H9 (cell line): ENCODE measurements around the gene XIAP. TPM values are rescaled to one million over a fixed set of nuclear protein-coding genes. Genes with fewer than 3 reads are reported as not detected.
"Not testable (repeated sequence)": the region's sequence is repeated elsewhere in the genome, so short reads cannot be mapped to it uniquely, and the experiment has no call there.

Experiments used
- DNase-seq: peaks from one replicate; pipeline ENCODE4 v3.0.0-alpha.2; 2017
- H2AFZ ChIP-seq: one replicate; pipeline ENCODE4 v1.6.1; 2013; ENCODE audit warnings: mild to moderate bottlenecking, low read length, control low read depth, moderate library complexity
- H2AK5ac ChIP-seq: 2 replicates; pipeline ENCODE4 v1.6.1; 2013; ENCODE audit warnings: low read length, control low read depth, mixed read lengths; ENCODE audit not compliant: insufficient read length
- H2BK120ac ChIP-seq: one replicate; pipeline ENCODE4 v1.6.1; 2013; ENCODE audit warnings: low read depth, mild to moderate bottlenecking, low read length, control low read depth, inconsistent platforms; ENCODE audit not compliant: poor library complexity, severe bottlenecking
- H2BK12ac ChIP-seq: 2 replicates; pipeline ENCODE4 v1.6.1; 2013; ENCODE audit warnings: low read length, control low read depth, mixed read lengths, low read depth; ENCODE audit not compliant: insufficient read length
- H2BK15ac ChIP-seq: 2 replicates; pipeline ENCODE4 v1.6.1; 2013; ENCODE audit warnings: low read depth, low read length, control low read depth
- H2BK20ac ChIP-seq: one replicate; pipeline ENCODE4 v1.6.1; 2013; ENCODE audit warnings: low read depth, mild to moderate bottlenecking, low read length, control low read depth, inconsistent platforms; ENCODE audit not compliant: poor library complexity, severe bottlenecking
- H2BK5ac ChIP-seq: 2 replicates; pipeline ENCODE4 v1.6.1; 2013; ENCODE audit warnings: low read length, control low read depth, mixed read lengths; ENCODE audit not compliant: insufficient read length
- H3K14ac ChIP-seq: 2 replicates; pipeline ENCODE4 v1.6.1; 2013; ENCODE audit warnings: low read length, control low read depth; ENCODE audit not compliant: insufficient read depth
- H3K18ac ChIP-seq: 2 replicates; pipeline ENCODE4 v1.6.1; 2013; ENCODE audit warnings: low read depth, mild to moderate bottlenecking, mixed read lengths, low read length, control low read depth; ENCODE audit not compliant: insufficient read length
- H3K23ac ChIP-seq: 2 replicates; pipeline ENCODE4 v1.6.1; 2013; ENCODE audit warnings: low read length, control low read depth, mixed read lengths, low read depth; ENCODE audit not compliant: insufficient read length
- H3K23me2 ChIP-seq: 2 replicates; pipeline ENCODE4 v1.6.1; 2013; ENCODE audit warnings: low read depth, mild to moderate bottlenecking, mixed read lengths, low read length, control low read depth; ENCODE audit not compliant: insufficient read length, poor library complexity, severe bottlenecking
- H3K27ac ChIP-seq: 2 replicates; pipeline ENCODE4 v1.5.1; 2013; ENCODE audit warnings: low read length, control low read depth, mixed read lengths, low read depth; ENCODE audit not compliant: insufficient read length
- H3K27me3 ChIP-seq: 2 replicates; pipeline ENCODE4 v1.6.1; 2013; ENCODE audit warnings: low read length, control low read depth, inconsistent platforms; ENCODE audit not compliant: insufficient read depth
- H3K4ac ChIP-seq: 2 replicates; pipeline ENCODE4 v1.6.1; 2013; ENCODE audit warnings: low read depth, mild to moderate bottlenecking, control low read depth, inconsistent platforms, low read length, moderate library complexity
- H3K4me1 ChIP-seq: 2 replicates; pipeline ENCODE4 v1.6.1; 2013; ENCODE audit warnings: low read length, control low read depth, inconsistent platforms; ENCODE audit not compliant: insufficient read depth
- H3K4me2 ChIP-seq: 2 replicates; pipeline ENCODE4 v1.6.1; 2013; ENCODE audit warnings: low read length, control low read depth, mixed read lengths; ENCODE audit not compliant: insufficient read length, insufficient read depth
- H3K56ac ChIP-seq: 2 replicates; pipeline ENCODE4 v1.6.1; 2013; ENCODE audit warnings: low read depth, mild to moderate bottlenecking, mixed read lengths, low read length, control low read depth; ENCODE audit not compliant: insufficient read length
- H3K79me1 ChIP-seq: 2 replicates; pipeline ENCODE4 v1.6.1; 2013; ENCODE audit warnings: low read depth, mild to moderate bottlenecking, moderate library complexity, low read length, control low read depth, inconsistent platforms; ENCODE audit not compliant: insufficient read depth, poor library complexity, severe bottlenecking
- H3K79me2 ChIP-seq: 2 replicates; pipeline ENCODE4 v1.6.1; 2013; ENCODE audit warnings: low read length, control low read depth, inconsistent platforms; ENCODE audit not compliant: insufficient read depth
- H3K9ac ChIP-seq: 2 replicates; pipeline ENCODE4 v1.6.1; 2013; ENCODE audit warnings: low read length, control low read depth, mixed read lengths; ENCODE audit not compliant: insufficient read length; ENCODE audit errors: extremely low read depth
- H3K9me3 ChIP-seq: one replicate; pipeline ENCODE4 v1.6.1; 2013; ENCODE audit warnings: low read depth, low read length, inconsistent platforms; ENCODE audit not compliant: control insufficient read depth
- H3T11ph ChIP-seq: one replicate; pipeline ENCODE4 v1.6.1; 2013; ENCODE audit warnings: mild to moderate bottlenecking, low read length, control low read depth, inconsistent platforms
- H4K20me1 ChIP-seq: one replicate; pipeline ENCODE4 v1.6.1; 2013; ENCODE audit not compliant: control insufficient read depth, insufficient read length, insufficient read depth
- H4K5ac ChIP-seq: 2 replicates; pipeline ENCODE4 v1.6.1; 2013; ENCODE audit warnings: low read depth, mild to moderate bottlenecking, mixed read lengths, low read length, control low read depth; ENCODE audit not compliant: insufficient read length
- H4K8ac ChIP-seq: replicated peaks from 2 replicates; pipeline ENCODE4 v1.6.1; 2013; ENCODE audit warnings: low read length, control low read depth, mixed read lengths, low read depth; ENCODE audit not compliant: insufficient read length
- H4K91ac ChIP-seq: 2 replicates; pipeline ENCODE4 v1.6.1; 2013; ENCODE audit warnings: low read depth, mild to moderate bottlenecking, moderate library complexity, mixed read lengths, low read length, control low read depth; ENCODE audit not compliant: insufficient read length
- H3K27ac Mint-ChIP-seq, 3 experiments: 2 replicates in 2 of 3; 3 replicates in 1 of 3; pipeline ENCODE4 v1.8.0; 2020 to 2021; ENCODE audit warnings: mixed read lengths in 3 of 3, mild to moderate bottlenecking in 1 of 3, moderate library complexity in 1 of 3
- H3K27me3 Mint-ChIP-seq: 2 replicates; pipeline ENCODE4 v1.8.0; 2021; ENCODE audit warnings: low read depth, mild to moderate bottlenecking, moderate library complexity, mixed read lengths
- H3K36me3 Mint-ChIP-seq, 3 experiments: 2 replicates in 2 of 3; 3 replicates in 1 of 3; pipeline ENCODE4 v1.8.0; 2020 to 2021; ENCODE audit warnings: low read depth in 3 of 3, mixed read lengths in 3 of 3; ENCODE audit not compliant: insufficient read depth in 1 of 3
- H3K4me1 Mint-ChIP-seq, 2 experiments: 2 replicates each; pipeline ENCODE4 v1.8.0; 2020; ENCODE audit warnings: mixed read lengths in 2 of 2
- H3K4me3 Mint-ChIP-seq, 2 experiments: 2 replicates in 1 of 2; 3 replicates in 1 of 2; pipeline ENCODE4 v1.8.0; 2020 to 2021; ENCODE audit warnings: mild to moderate bottlenecking in 2 of 2, mixed read lengths in 2 of 2, moderate library complexity in 1 of 2
- H3K9me3 Mint-ChIP-seq, 2 experiments: 2 replicates in 1 of 2; 3 replicates in 1 of 2; pipeline ENCODE4 v1.8.0; 2020; ENCODE audit warnings: mild to moderate bottlenecking in 2 of 2, mixed read lengths in 2 of 2, moderate library complexity in 1 of 2
- CTCF ChIP-seq: fragments of 200-600 bp; sonication (generic); conservative IDR thresholded peaks from 3 replicates; pipeline ENCODE4 v1.8.0; 2021; ENCODE audit warnings: antibody characterized with exemption, mild to moderate bottlenecking
- WGBS: extraction: QIAGEN DNeasy Blood & Tissue Kit; methylation state at CpG from one replicate; pipeline ENCODE4 v1.1.7; 2013; ENCODE audit warnings: missing lambda C conversion rate, low lambda C conversion rate, mixed read lengths; ENCODE audit not compliant: insufficient read length; ENCODE audit errors: extremely low coverage; 5-methylcytosine and 5-hydroxymethylcytosine counted together
- total RNA-seq: library from RNA; stranded (reverse); gene quantifications from 2 replicates; pipeline ENCODE4 v1.2.1, GENCODE V29; 2021

The XIAP gene
- total RNA-seq, 1 experiment from 2014 or later, result 40.5 TPM

- Histone ChIP-seq H3K9ac (no peak overlapping the region), H3K79me2 (no peaks in the 10 kb centered on the region), H3K4me2 (no peak overlapping the region), H3K23ac (no peak overlapping the region), H3K27ac (no peak overlapping the region), H2AK5ac (no peak overlapping the region), H3K14ac (no peak overlapping the region), H3K9me3 (peaks cover 8% of the 10 kb centered on the region), H2BK15ac (no peak overlapping the region), H3K18ac (no peak overlapping the region), H2BK5ac (no peak overlapping the region), H3T11ph (no peak overlapping the region), H4K20me1 (no peaks in the 10 kb centered on the region), H4K5ac (no peak overlapping the region), H3K79me1 (no peaks in the 10 kb centered on the region), H2BK120ac (no peak overlapping the region), H2BK20ac (no peak overlapping the region), H3K4ac (no peak overlapping the region), H3K56ac (no peak overlapping the region), H4K8ac (no peak overlapping the region), H2BK12ac (no peak overlapping the region), H2AFZ (no peak overlapping the region), H3K27me3 (no peaks in the 10 kb centered on the region), H3K23me2 (no peaks in the 10 kb centered on the region), H4K91ac (no peak overlapping the region), H3K4me1 (no peaks in the 10 kb centered on the region)
- TF ChIP-seq CTCF, result no peak
- Mint-ChIP-seq H3K4me1 (peaks cover under 1 to 5% of the 10 kb centered on the region in 2 experiments; a peak in 2 of 4 replicates), H3K27me3 (peaks cover 2% of the 10 kb centered on the region), H3K27ac (no peak overlapping the region), H3K4me3 (no peak overlapping the region), H3K9me3 (peaks cover 4 to 63% of the 10 kb centered on the region in 2 experiments; a peak in 3 of 5 replicates), H3K36me3 (peaks cover 0 to 1% (median 0%) of the 10 kb centered on the region in 3 experiments; a peak in 2 of 7 replicates)
- DNase-seq, result no peak
- no CpG with 5 or more reads among the region's 12 CpGs for WGBS
Observed at GRCh38 chrX:123849096-123849495, 10.8 kb upstream of the XIAP start.

- H2BK120ac ChIP-seq, H3K79me2 ChIP-seq, H2BK5ac ChIP-seq, H3K4ac ChIP-seq, H2BK12ac ChIP-seq, H3K27me3 ChIP-seq, H2AK5ac ChIP-seq, H3K18ac ChIP-seq, H3K23me2 ChIP-seq, H3K36me3 Mint-ChIP-seq, H3K27ac ChIP-seq, H3K79me1 ChIP-seq, H3K56ac ChIP-seq, H3K23ac ChIP-seq, H4K91ac ChIP-seq, DNase-seq, H2BK15ac ChIP-seq, H3K27me3 Mint-ChIP-seq, H3T11ph ChIP-seq, H3K14ac ChIP-seq, H3K4me2 ChIP-seq, H4K5ac ChIP-seq, H3K4me3 Mint-ChIP-seq, H2BK20ac ChIP-seq, H2AFZ ChIP-seq, H4K8ac ChIP-seq, H3K4me1 ChIP-seq, H3K4me1 Mint-ChIP-seq, H3K9ac ChIP-seq, H3K27ac Mint-ChIP-seq, H4K20me1 ChIP-seq: not testable (repeated sequence)
- peaks cover 1 to 62% of the 10 kb centered on the region in 2 experiments; a peak in 2 of 5 replicates for H3K9me3 Mint-ChIP-seq
- H3K9me3 ChIP-seq, result peaks cover 13% of the 10 kb centered on the region
- WGBS, result 93% methylated on average over 3 of the region's 9 CpGs
Observed at GRCh38 chrX:123849906-123850305, 9.9 kb upstream of the XIAP start.
